22Rv1 (cell line): Measurements from ENCODE around the gene LAS1L.

Source experiments
- CTCF ChIP-seq: fragments of 450-650 bp; IDR thresholded peaks from 2 replicates; pipeline ENCODE4 v1.5.1; 2017; ENCODE audit warnings: mild to moderate bottlenecking
- ZFX ChIP-seq: fragments of 450-650 bp; IDR thresholded peaks from 2 replicates; pipeline ENCODE4 v1.6.1; 2017; ENCODE audit warnings: antibody characterized with exemption, borderline replicate concordance

GRCh38 chrX:65532016-65532415 lies 2.6 kb downstream of the LAS1L start:
- TF ChIP-seq CTCF: no peak
- TF ChIP-seq ZFX: no peak
